Ovary (tissue), 9 donors: ENCODE data around the gene PRSS27. TPM values are rescaled to one million over a fixed set of nuclear protein-coding genes. Genes with fewer than 3 reads are reported as not detected.

Source experiments
- DNase-seq, 5 donors: peaks; one replicate each; pipeline ENCODE4 v3.0.0-alpha.2; 2019 to 2020
- H3K27ac ChIP-seq, 2 donors: fragments of 200-600 bp; one replicate each; pipeline versions ENCODE4 v1.5.1 to v1.8.0; 2019 to 2022
- H3K27me3 ChIP-seq: fragments of 200-600 bp; one replicate; pipeline ENCODE4 v1.8.0; 2022
- H3K36me3 ChIP-seq: fragments of 200-600 bp; sonication (generic); one replicate; pipeline ENCODE4 v1.5.1; 2019
- H3K4me1 ChIP-seq: one replicate; pipeline ENCODE4 v1.8.1; 2013; ENCODE audit warnings: mild to moderate bottlenecking, moderate library complexity; ENCODE audit not compliant: insufficient read depth
- H3K4me3 ChIP-seq: fragments of 200-600 bp; sonication (generic); one replicate; pipeline ENCODE4 v1.5.1; 2017
- H3K9me3 ChIP-seq, 2 donors: fragments of 200-600 bp in 1 of 2; sonication (generic) in 1 of 2; one replicate each; pipeline versions ENCODE4 v1.5.1 to v1.8.1; 2013 to 2019; ENCODE audit warnings: mild to moderate bottlenecking in 1 of 2, moderate library complexity in 1 of 2
- CTCF ChIP-seq, 3 donors: fragments of 450-650 bp in 2 of 3; fragments of 200-600 bp in 1 of 3; IDR thresholded peaks; one replicate each; pipeline versions ENCODE4 v1.5.1 to v1.8.0; 2016 to 2022; ENCODE audit warnings: antibody characterized with exemption in 3 of 3, mild to moderate bottlenecking in 1 of 3
- EP300 ChIP-seq: sonication (generic); formaldehyde crosslinking; IDR thresholded peaks from one replicate; pipeline ENCODE4 v1.6.1; 2017; ENCODE audit warnings: antibody characterized with exemption
- POLR2A ChIP-seq: fragments of 450-650 bp; IDR thresholded peaks from one replicate; pipeline ENCODE4 v1.6.1; 2017; ENCODE audit warnings: antibody characterized with exemption, mild to moderate bottlenecking, moderate library complexity
- WGBS, 3 donors: extraction: QIAGEN DNeasy Blood & Tissue Kit in 1 of 3; methylation state at CpG; one replicate each; pipeline versions ENCODE4 v1.1.5 to v1.1.7; 2013 to 2017; 5-methylcytosine and 5-hydroxymethylcytosine counted together
- intact Hi-C, 4 donors: fragments of 100-400 bp; cut with DNase I; formaldehyde crosslinking; loops; one replicate each; pipeline versions ENCODE4 v1.11.0 to v1.15.1; 2022 to 2023
- polyA plus RNA-seq, 2 donors: library from polyadenylated mRNA; stranded (reverse); fragments of 200-250 nt in 1 of 2; fragments of 350-450 nt in 1 of 2; fragmentation: Illumina TruSeq in 1 of 2; extraction: RNeasy Lipid Tissue Mini Kit (QIAGEN cat#74804) in 1 of 2; gene quantifications; one replicate each; pipeline ENCODE4 v1.2.3, GENCODE V29; 2013 to 2014
- total RNA-seq, 7 donors: library from RNA; depleted of rRNA in 2 of 7; stranded (reverse); fragments of >200 nt in 2 of 7; fragmentation: NEBNext Ultra II Directional in 3 of 7; extraction: Animal tissue kit (Norgen Biotek cat#: 25700) in 3 of 7; gene quantifications; one replicate each; pipeline versions ENCODE4 v1.1.0 to v1.2.4, GENCODE V29; 2016 to 2023
- donor health status: DM: no; HTN: no; CAD: no; lungs with moderate emphysema.
- donor health status: DM: no; HTN: no; CAD: no.
- donor health status: Bipolar disorder and iron deficiency.
- donor health status: DM: yes; HTN: yes; CAD: no.
- donor health status: DM: no; HTN: no; CAD: no.
- donor health status: DM: yes; HTN: yes; CAD: no.

PRSS27 gene
- total and polyA plus RNA-seq, 9 donors, result 0.46 to 1.3 (median 1.1) TPM; not detected in 1

GRCh38 chr16:2745116-2745890 is 25.3 kb upstream of the PRSS27 start:
- no peaks in the 10 kb centered on the region for H3K27me3 ChIP-seq
- no peaks in the 10 kb centered on the region for H3K4me1 ChIP-seq
- no peak for DNase-seq
- intact Hi-C loops, result no loop called here
- no peak overlapping the region for H3K4me3 ChIP-seq
- H3K36me3 ChIP-seq, result no peaks in the 10 kb centered on the region
- H3K27ac ChIP-seq, result no peak overlapping the region
- no peaks in the 10 kb centered on the region for H3K9me3 ChIP-seq
- no peak for TF ChIP-seq EP300
- TF ChIP-seq POLR2A, result no peak
- TF ChIP-seq CTCF (IDR thresholded peaks at IDR 0.05), result no peak
- 35 to 50% (median 37%) methylated on average over 15 of the region's 15 CpGs for WGBS, 3 donors

- no peaks in the 10 kb centered on the region for H3K4me1 ChIP-seq
- WGBS, 3 donors, result 83 to 85% (median 84%) methylated on average over 6 of the region's 6 CpGs
Measured at GRCh38 chr16:2744711-2745110, 24.7 kb upstream of the PRSS27 start.

GRCh38 chr16:2743007-2743810 is 23.2 kb upstream of the PRSS27 start:
- H3K4me3 ChIP-seq, result no peak overlapping the region
- H3K4me1 ChIP-seq, result no peaks in the 10 kb centered on the region
- no peak for TF ChIP-seq CTCF (IDR thresholded peaks at IDR 0.05)
- TF ChIP-seq EP300, result no peak
- TF ChIP-seq POLR2A, result no peak
- no peak overlapping the region for H3K27ac ChIP-seq
- H3K36me3 ChIP-seq, result no peaks in the 10 kb centered on the region
- H3K9me3 ChIP-seq, result no peaks in the 10 kb centered on the region
- 83 to 85% (median 85%) methylated on average over 19 of the region's 19 CpGs for WGBS, 3 donors
- DNase-seq, result no peak
- intact Hi-C loops, result no loop called here
- H3K27me3 ChIP-seq, result no peaks in the 10 kb centered on the region

More at GRCh38 chr16:2744711-2745110, 24.7 kb upstream of the PRSS27 start:
- H3K27me3 ChIP-seq, result no peaks in the 10 kb centered on the region
- intact Hi-C loops, result no loop called here
- no peaks in the 10 kb centered on the region for H3K9me3 ChIP-seq
- no peak overlapping the region for H3K27ac ChIP-seq
- H3K36me3 ChIP-seq, result no peaks in the 10 kb centered on the region
- DNase-seq, result no peak
- H3K4me3 ChIP-seq, result no peak overlapping the region
- TF ChIP-seq POLR2A, result no peak
- no peak for TF ChIP-seq CTCF (IDR thresholded peaks at IDR 0.05)
- no peak for TF ChIP-seq EP300

- intact Hi-C loops, result no loop called here
- Histone ChIP-seq H3K27me3 (no peaks in the 10 kb centered on the region), H3K9me3 (no peaks in the 10 kb centered on the region), H3K36me3 (no peaks in the 10 kb centered on the region), H3K4me1 (no peaks in the 10 kb centered on the region), H3K27ac (no peak overlapping the region), H3K4me3 (no peak overlapping the region)
- DNase-seq, result no peak
- TF ChIP-seq EP300 (no peak), POLR2A (no peak), CTCF (IDR thresholded peaks at IDR 0.05) (no peak)
- WGBS, 3 donors, result 82 to 85% (median 82%) methylated on average over 12 of the region's 12 CpGs
Measured at GRCh38 chr16:2742323-2743006, 22.4 kb upstream of the PRSS27 start.
